NB4 (cell line): Measurements from ENCODE around the gene FER1L5.

ENCODE experiments used
- MYC ChIP-seq: IDR thresholded peaks from 2 replicates; pipeline ENCODE4 v1.6.1; 2011; ENCODE audit warnings: low read depth, low read length
- POLR2A ChIP-seq: IDR thresholded peaks from 2 replicates; pipeline ENCODE4 v1.6.1; 2011; ENCODE audit warnings: mild to moderate bottlenecking; ENCODE audit not compliant: insufficient read length; ENCODE audit errors: extremely low read depth
- TF ChIP-seq, protein P1 (sequence below): IDR thresholded peaks from one replicate; pipeline ENCODE4 v1.5.1; 2012; ENCODE audit warnings: low read depth, low read length
- TF ChIP-seq, protein P2 (sequence below): IDR thresholded peaks from 2 replicates; pipeline ENCODE4 v1.6.1; 2011; ENCODE audit warnings: low read depth, low read length

DNA sequence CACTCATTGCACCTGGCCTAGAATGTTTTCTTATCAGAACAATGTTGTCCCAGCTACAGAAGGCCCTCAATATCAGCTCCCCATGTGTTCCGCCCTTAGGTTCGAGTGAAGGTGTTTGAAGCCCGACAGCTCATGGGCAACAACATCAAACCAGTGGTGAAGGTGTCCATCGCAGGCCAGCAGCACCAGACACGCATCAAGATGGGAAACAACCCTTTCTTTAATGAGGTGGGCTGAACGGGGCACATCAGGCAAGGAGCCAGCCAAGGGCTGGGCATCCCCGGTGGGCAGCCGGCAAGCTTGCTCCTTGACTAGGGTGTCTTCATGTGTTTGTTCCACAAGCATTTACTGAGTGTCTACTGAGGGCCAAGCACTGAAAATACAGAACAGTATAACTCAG is 9.2 kb downstream of the FER1L5 start:
- TF ChIP-seq, protein P1, sequence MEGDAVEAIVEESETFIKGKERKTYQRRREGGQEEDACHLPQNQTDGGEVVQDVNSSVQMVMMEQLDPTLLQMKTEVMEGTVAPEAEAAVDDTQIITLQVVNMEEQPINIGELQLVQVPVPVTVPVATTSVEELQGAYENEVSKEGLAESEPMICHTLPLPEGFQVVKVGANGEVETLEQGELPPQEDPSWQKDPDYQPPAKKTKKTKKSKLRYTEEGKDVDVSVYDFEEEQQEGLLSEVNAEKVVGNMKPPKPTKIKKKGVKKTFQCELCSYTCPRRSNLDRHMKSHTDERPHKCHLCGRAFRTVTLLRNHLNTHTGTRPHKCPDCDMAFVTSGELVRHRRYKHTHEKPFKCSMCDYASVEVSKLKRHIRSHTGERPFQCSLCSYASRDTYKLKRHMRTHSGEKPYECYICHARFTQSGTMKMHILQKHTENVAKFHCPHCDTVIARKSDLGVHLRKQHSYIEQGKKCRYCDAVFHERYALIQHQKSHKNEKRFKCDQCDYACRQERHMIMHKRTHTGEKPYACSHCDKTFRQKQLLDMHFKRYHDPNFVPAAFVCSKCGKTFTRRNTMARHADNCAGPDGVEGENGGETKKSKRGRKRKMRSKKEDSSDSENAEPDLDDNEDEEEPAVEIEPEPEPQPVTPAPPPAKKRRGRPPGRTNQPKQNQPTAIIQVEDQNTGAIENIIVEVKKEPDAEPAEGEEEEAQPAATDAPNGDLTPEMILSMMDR = no peak
- TF ChIP-seq, protein P2, sequence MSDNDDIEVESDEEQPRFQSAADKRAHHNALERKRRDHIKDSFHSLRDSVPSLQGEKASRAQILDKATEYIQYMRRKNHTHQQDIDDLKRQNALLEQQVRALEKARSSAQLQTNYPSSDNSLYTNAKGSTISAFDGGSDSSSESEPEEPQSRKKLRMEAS = no peak
- TF ChIP-seq POLR2A (no peak), MYC (no peak)
